GM11168 (cell line): ENCODE data around the gene ADAMTS8.

Experiments
- in situ Hi-C: fragments of 300-500 bp; cut with MboI; formaldehyde crosslinking; loops from one replicate; pipeline ENCODE4 v1.12.0; 2022; ENCODE audit warnings: low sequenced_read_pairs; ENCODE audit not compliant: unreplicated experiment

The ADAMTS8 gene

DNA sequence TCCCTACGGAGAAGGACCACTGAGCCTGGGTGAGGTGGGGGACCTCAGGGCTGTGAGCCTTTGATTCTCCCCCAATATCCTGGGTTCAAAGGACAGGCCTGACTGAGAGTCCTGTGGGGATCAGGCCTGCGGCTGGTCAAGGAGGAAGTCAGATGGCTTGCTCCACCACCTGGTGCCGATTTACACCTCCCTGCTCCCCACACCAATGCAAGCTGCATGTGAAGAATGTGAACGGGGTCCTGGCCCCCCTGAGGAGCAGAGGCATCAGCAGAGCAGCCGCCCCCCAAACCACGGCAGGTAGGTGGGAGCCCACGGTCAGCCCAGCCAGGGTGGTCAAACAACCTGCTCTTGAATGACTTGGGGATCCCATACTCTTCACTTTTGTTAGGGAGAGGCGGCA is 6.7 kb downstream of the ADAMTS8 start:
- in situ Hi-C loops = loop anchor here (25.0 kb wide), 1 partner anchor 209 kb away; no protein-coding TSS in a partner anchor

DNA sequence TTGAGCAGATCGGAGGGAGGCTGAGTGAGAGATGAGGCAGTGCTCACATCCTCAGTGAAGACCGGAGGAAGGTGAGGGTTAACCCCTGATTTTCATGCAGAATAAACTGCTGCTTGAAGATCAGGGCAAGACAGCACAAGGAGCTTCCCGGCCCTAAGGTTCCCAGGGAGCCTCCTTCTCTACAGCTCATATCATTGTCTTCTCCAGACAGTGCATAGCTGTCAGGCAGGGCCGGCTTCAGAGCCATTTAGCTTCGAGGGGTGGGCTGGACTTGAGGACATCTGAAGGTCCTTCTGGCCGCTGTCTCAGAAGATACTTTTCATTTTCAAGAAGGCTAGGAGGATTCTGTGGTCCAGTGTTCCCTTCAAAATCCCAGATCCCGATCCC is 7.2 kb downstream of the ADAMTS8 start:
- in situ Hi-C loops = loop anchor here (25.0 kb wide), 1 partner anchor 209 kb away; no protein-coding TSS in a partner anchor

DNA sequence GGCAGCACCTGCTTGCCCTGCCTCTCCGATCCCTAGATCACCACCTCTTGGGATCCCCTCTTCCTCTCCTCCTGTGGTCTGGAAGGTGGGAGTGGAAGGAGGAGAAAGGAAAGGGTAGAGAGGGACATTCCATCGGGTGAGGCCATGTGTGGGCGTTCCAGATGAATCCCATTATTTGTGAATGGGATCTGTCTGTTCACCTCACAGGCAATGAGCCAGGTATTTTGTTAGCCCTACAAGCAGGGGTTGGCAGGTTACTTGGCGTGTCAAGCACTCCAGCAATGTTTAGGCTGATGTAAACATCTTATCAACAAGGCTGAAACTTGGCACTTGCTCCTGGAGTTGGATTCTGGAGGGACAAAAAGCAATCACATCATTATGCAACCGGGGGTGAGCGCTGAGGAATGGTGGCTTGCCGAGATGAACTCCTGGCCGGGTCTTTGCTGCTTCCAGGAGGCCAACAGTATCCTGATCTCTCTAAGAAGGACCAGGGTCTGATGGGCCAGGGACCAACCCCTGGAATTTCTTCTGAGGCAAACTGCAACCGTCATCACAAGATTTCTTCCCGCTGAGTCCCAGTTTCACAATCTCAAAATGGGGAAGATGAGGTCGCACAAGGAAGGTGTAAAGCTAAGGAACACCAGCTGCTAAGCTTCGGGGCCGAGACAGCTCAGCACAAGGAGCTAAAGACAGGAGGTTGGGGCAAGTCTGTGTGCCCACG is 7.8 kb downstream of the ADAMTS8 start:
- in situ Hi-C loops = loop anchor here (25.0 kb wide), 1 partner anchor 208 kb away; no protein-coding TSS in a partner anchor

DNA sequence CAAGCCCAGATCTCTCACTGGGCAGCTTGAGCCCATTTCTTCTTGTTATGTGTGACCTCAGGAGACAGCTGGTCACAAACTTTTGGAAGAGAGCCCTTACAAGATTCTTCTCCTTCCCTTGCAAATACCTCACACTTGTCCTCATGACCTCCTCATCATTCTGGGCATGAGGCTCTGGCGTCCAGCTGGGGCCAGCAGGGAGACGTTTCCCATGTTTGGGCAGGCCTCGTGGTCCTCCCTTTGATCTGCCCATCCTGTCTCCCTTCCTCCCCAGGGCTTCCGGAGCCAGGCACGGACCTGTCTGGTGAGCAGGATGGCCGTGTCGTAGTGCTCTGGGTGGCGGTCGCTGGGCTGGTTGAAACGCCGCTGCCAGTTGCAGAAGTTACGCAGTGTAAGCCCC is 9.7 kb downstream of the ADAMTS8 start:
- in situ Hi-C loops = loop anchor here (25.0 kb wide), 1 partner anchor 206 kb away; no protein-coding TSS in a partner anchor

DNA sequence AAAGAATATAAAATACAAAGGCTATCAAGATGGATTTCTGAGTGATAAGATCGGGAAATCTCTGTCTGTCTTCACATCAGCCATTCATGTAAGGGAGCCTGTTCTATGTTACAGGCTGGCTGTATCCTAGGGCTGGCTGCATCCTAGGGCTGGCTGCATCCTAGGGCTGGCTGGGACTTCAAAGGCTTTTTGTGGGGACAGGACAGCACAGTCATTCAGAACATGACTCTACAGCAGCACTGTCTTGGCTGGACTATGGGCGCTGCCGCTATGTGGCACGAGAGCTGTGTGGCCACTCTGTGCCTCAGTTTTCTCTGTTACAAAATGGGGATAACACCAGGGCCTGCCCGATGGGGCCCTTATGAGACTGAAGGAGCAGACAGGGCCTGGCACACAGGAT is 10.2 kb downstream of the ADAMTS8 start:
- in situ Hi-C loops = loop anchor here (25.0 kb wide), 1 partner anchor 206 kb away; no protein-coding TSS in a partner anchor

DNA sequence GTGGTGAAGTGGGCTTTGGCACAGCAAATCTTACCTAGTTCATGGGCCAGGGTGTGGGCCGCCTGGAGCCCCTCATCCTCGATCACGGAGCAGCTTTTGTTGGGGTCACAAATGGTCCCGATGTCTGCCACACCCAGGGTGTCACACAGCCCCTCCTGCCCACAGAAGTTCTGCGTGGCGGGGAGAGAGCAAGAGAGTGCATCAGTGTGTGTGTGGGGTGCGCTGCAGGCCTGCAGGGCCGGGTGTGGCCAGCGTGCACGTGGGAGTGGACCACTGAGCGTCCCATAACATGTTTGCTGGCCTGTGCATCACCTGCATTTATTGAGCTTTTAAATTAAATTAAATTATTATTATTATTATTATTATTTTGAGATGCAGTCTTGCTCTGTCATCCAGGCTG is 11.5 kb downstream of the ADAMTS8 start:
- in situ Hi-C loops = loop anchor here (25.0 kb wide), 1 partner anchor 205 kb away; no protein-coding TSS in a partner anchor

DNA sequence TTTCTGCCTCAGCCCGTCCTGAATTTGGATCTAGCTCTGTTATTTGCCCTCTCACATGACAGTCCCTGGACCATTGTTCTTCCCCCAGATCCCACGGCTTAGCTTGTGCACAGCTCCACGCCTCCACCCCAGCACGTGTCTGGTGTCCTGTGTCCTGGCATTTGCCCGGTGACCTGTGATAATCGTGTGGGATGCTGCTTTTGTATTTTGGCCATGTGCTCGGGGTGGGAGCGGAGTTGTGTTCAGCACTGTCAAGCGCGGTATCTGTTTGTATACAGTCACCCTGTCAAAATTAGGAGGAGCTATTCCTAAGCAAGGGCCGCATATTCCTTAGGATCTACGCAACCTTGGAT is 11.9 kb downstream of the ADAMTS8 start:
- in situ Hi-C loops = loop anchor here (25.0 kb wide), 1 partner anchor 204 kb away; no protein-coding TSS in a partner anchor

DNA sequence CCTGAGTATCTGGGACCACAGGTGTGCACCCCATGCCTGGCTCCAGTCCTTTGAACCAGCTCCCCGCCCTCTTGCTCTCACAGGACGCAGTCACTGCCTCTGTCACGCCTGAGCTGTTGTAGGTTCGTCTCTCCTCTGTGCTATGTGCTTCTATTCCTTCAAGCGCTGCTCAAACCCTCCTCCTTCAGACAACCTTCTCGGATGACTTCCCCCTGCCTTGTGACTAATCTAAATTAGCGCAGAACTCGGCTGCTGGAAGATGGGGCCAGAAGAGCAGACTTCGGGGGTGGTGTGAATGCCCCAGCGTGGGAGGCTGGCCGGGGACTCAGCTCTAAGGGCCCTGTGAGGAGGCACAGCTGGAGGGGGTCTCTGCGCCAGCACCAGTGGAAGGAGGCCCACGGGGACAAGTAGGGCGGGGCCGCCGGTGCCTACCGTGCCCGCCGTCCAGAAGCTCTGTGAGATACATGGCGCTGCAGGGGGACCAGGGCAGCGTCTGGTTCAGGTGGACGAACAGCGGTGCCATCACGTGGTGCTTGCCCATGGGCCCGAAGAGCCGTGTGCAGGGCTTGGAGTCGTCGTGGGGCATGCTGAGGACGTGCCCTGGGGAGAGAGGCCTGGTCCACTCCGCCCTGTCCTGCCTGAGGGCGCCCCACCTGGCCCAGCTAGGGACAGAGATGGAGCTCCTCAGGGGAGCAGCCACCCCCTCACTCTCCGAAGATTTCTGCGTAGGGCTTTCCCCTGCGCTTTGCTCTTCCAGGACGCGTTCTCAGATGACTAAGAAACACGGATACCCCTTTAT is 12.5 kb downstream of the ADAMTS8 start:
- in situ Hi-C loops = loop anchor here (25.0 kb wide), 1 partner anchor 204 kb away; no protein-coding TSS in a partner anchor

DNA sequence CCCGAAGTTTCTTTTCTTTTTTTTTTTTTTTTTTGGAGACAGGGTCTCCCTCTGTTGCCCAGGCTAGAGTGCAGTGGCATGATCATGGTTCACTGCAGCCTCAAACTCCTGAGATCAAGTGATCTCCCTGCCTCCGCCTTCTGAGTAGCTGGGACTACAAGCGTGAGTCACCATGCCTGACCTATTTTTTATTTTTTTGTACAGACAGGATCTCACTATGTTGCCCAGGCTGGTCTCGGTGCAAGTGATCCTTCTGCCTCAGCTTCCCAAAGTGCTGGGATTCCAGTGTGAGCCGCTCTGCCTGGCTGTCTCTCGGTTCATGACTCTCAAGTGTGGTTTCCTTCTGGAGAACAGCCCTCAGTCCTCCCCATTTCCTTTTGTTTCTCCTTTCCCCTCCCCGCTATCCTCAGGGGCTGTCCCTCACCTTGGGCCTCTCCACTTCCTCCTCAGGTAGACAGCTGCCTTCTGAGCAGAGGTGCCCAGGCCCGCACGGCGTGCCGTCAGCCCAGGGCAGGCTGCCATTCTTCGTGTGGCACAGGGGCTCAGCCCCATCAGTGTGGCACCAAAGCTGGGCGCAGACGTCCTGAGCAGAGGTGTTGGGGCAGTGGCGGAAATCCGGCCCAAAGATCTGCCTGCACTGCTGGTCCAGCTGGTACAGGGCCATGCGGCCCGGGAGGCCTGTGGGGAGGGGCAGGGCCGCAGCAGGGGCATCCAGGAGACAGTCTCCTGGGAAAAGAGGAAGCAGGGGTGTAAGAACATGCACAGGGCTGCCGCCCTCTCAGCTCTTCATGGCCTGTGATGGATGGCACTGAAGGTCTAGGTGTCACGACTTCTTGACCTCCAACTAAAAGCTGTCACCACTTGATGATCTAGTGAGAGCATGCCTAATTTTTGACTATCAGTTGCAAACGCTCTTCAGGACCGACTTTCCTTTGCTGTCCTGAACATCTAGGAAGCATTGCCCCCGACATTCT is 14.0 kb downstream of the ADAMTS8 start:
- in situ Hi-C loops = loop anchor here (25.0 kb wide), 1 partner anchor 202 kb away; no protein-coding TSS in a partner anchor

DNA sequence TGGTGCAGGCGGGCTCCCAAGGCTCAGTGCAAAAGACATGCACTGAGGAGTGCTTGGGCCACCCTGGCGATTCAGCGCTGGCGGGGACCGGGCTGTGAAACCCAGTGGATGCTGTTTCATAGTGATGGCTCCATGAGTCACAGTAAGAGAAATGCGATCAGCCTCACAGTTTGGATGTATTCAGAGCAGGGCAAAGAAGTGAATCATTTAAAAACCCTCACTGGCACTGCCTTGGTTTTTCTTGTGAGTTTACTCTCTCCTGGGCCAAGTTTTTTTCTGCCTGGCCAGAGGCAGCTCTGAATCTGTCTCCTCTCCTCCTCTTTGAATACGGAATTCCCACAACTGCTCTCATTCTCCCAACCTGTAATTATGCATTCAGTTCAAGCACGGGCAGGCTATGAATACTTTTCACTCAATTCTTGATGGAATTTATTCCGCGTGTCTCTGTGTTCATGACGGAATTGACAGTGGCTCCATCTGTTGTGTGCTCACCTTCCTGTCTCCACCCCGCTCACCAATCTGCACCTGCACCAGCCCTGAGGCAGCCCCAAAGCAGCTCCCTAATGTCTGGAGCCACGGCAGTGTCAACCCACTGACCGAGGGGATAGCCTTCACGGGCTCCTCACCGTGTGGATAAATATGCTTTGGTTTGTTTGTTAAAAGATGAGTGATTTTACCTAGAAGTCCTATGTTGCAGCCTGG is 14.9 kb downstream of the ADAMTS8 start:
- in situ Hi-C loops = loop anchor here (25.0 kb wide), 1 partner anchor 201 kb away; no protein-coding TSS in a partner anchor

DNA sequence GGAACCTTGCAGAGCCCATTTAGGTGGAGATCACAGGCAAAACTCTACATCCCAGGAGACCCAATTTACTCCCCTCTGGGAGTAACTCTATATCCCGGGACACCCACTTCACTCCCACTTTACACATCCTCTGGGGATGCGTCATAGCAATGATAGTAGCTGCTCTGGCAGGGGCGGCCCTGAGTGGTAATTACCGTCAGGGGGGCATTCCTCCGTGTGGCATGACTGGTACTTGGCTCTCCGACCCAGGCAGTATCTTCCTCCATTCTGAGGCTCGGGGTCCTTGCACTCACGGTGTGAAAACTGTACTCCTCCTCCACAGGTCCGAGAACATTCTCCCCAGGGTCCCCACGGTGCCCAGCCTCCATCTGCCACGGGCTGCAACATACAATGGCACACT is 17.2 kb downstream of the ADAMTS8 start:
- in situ Hi-C loops = loop anchor here (25.0 kb wide), 1 partner anchor 199 kb away; no protein-coding TSS in a partner anchor

DNA sequence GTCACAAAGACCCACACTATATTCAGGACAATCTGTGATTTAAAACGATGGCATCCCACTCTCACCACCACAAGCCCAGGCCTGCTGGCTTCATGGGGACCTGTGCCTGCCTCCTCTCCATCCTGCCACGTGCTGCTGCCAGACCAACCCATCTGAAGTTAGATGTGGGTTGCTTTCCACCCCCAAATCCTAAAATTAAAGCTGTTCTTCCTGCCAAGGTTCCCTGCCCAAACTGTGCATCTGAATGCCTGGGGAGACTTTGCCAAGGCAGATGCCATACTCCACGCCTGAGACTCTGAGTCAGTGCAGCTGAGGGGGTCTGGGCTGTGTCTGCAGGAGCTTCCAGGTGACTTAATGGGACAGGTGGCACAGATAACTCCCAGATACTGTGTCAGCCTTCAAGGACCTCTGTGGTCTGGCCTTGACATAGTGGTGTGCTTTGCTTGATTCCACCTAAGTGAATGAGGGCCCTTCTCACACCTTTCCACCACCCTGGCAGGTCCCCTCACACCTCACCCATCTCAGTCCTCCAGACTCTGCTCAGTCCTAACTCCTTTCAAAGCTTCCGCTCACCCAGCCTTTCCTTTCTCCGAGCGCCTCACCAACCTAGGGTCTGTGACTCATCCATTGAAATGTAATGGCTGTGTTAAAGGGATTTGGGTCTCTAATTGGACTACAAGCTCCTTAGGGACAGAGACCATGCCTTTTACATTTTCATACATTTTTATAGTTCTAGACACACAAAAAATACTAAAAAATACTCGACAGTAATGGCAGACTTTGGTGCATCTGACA is 18.6 kb downstream of the ADAMTS8 start:
- in situ Hi-C loops = loop anchor here (25.0 kb wide), 1 partner anchor 197 kb away; no protein-coding TSS in a partner anchor

DNA sequence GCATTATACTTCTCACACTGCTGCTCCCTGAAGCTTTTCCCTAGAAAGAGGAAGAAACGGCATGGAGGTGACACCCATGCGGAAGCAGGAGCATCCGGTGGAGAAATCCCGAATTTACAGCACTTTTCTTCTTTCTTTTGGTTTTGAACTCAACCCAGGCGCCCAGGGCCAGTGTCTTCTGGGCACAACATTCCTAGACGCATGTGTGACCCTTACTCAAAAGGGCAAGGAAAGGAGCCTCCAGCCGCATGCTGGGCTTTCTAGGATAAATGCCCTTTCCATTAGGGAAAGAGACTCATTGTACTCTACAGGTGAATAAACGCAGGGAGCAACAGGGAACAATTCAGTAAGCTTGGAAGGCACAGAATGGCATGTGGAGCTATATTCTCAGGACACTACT is 19.5 kb downstream of the ADAMTS8 start:
- in situ Hi-C loops = loop anchor here (25.0 kb wide), 1 partner anchor 197 kb away; no protein-coding TSS in a partner anchor

DNA sequence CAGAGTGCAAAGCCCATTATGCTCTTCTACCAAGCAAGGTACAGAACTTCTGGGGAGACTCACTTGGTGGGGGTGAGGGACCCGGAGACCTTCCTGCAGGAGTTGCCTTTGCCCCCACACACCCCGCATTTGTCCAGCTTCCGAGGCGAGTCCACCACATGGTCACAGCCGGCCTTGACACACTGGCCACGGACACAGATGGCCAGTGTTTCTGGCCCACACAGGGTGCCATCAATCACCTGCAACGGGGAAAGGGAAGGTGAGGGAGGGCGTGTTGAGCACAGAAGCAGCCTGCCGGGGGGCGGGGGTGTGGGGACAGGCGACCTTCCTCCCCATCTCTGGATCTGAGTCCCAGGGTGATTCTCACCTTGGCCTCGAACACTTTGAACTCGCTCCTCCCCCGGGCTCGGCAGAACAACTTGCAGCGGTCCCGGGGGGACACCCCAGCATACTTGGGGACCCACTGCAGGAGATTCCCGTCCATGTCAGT is 20.0 kb downstream of the ADAMTS8 start:
- in situ Hi-C loops = loop anchor here (25.0 kb wide), 1 partner anchor 196 kb away; no protein-coding TSS in a partner anchor

DNA sequence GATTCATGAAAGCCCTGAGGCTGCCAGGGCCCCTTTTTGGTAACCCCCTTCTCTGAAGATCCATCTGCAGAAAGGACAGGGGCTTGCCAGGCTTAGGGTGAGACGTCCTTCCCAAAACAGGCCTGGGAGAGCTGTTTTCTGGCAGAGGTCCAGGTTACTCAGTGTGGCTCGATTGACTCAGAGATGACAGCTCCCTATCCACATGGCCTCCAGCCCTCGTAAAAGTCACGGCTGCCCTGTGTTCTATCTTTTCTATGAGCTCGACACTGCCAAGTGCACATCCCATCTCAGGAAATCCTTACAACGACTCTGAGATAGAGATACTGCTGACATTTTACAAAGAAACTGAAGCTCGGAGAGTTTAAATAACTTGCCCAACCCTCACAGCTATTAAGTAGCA is 20.4 kb downstream of the ADAMTS8 start:
- in situ Hi-C loops = loop anchor here (25.0 kb wide), 1 partner anchor 196 kb away; no protein-coding TSS in a partner anchor

DNA sequence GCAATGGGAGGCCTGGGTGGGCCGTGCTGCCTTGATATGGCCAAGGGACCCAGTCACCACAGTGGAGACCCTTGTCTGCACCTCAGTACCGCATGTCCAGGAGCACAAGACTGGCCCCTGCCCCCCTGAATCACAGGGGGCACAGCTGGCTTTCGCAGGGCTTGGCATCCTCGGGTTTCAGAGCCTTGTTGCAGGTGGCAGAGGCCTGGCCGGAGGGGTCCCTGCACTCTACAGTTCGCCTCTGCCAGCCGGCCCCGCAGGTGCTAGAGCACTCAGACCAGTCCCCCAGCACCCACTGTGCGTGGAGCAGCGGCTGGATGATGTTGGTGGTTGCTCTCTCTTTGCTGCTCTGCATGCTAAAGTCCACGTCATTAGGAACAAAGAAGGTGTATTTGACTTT is 23.0 kb downstream of the ADAMTS8 start:
- in situ Hi-C loops = loop anchor here (25.0 kb wide), 1 partner anchor 193 kb away; no protein-coding TSS in a partner anchor

DNA sequence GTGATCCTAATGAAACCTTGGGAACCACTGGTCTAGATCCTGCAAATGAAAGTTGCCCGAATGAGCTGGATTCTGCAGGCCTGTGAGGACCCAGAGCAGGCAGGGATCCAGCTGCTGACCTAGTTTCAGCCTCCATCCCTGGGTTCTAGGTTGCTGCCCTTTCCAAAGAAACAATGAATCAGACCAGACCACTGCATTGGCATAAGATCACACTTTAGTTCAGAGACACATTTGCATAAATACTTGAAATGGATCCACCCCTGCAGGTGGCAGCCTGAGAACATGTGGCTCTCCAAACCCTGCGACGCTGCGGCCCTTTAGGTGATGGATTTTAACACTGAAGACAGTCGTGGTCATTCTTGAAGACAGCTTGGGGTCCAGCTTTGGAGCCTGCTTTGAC is 23.7 kb downstream of the ADAMTS8 start:
- in situ Hi-C loops = loop anchor here (25.0 kb wide), 1 partner anchor 192 kb away; no protein-coding TSS in a partner anchor

DNA sequence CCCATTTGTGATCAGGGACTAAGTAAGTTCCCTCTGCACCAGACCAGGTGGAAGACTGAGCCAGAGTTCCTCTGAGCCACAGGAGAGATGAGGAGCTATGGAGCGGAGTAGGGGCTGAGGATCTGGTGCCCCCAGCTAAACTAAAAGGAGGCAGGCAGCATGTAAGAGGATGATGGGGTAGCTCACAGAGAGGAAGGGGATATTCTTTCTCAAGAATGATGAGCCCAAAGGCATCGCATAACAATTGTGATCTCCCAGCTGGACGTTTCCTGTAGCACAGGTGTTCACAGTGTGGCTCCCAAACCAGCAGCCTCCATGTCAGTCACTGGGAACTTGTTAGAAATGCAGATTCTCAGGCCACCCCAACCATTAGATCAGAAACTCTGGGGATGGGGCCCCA is 24.4 kb downstream of the ADAMTS8 start:
- in situ Hi-C loops = loop anchor here (25.0 kb wide), 1 partner anchor 192 kb away; no protein-coding TSS in a partner anchor
